ENCODE results near the gene MTSS2.

The MTSS2 gene

GRCh38 chr16:70656065-70656711, 29.7 kb downstream of the MTSS2 start (continued):
- TF ChIP-seq TSHZ2 (CRISPR knock-in tag; IDR thresholded peaks at IDR 0.05), result no peak
- no peak for TF ChIP-seq SNAI2 (CRISPR knock-in tag; IDR thresholded peaks at IDR 0.05)
- no peak for TF ChIP-seq ZC3H10 (CRISPR knock-in tag; IDR thresholded peaks at IDR 0.05)

- no peak for TF ChIP-seq ZFP3 (CRISPR knock-in tag; IDR thresholded peaks at IDR 0.05)
- TF ChIP-seq BACH2 (CRISPR knock-in tag; IDR thresholded peaks at IDR 0.05; ENCODE audit: borderline replicate concordance), result no peak
- TF ChIP-seq ZNF70 (CRISPR knock-in tag; IDR thresholded peaks at IDR 0.05), result no peak
- TF ChIP-seq ZFP30 (CRISPR knock-in tag; IDR thresholded peaks at IDR 0.05), result no peak
- TF ChIP-seq RARB (CRISPR knock-in tag; IDR thresholded peaks at IDR 0.05), result no peak
- no peak for TF ChIP-seq TOX (CRISPR knock-in tag; IDR thresholded peaks at IDR 0.05; ENCODE audit: borderline replicate concordance)
- no peak for TF ChIP-seq ESRRG (CRISPR knock-in tag; IDR thresholded peaks at IDR 0.05)
- TF ChIP-seq ZC3H10 (CRISPR knock-in tag; IDR thresholded peaks at IDR 0.05), result no peak
- TF ChIP-seq TSHZ2 (CRISPR knock-in tag; IDR thresholded peaks at IDR 0.05), result no peak
- no peak for TF ChIP-seq ZNF565 (CRISPR knock-in tag; conservative IDR thresholded peaks at IDR 0.05; ENCODE audit: low read depth)
- no peak for TF ChIP-seq CSRNP3 (CRISPR knock-in tag; IDR thresholded peaks at IDR 0.05)
- TF ChIP-seq PPARA (CRISPR knock-in tag; IDR thresholded peaks at IDR 0.05; ENCODE audit: borderline replicate concordance), result no peak
- no peak for TF ChIP-seq SNAI2 (CRISPR knock-in tag; IDR thresholded peaks at IDR 0.05)
- no peak for TF ChIP-seq OSR1 (CRISPR knock-in tag; IDR thresholded peaks at IDR 0.05)
- TF ChIP-seq TCF4 (CRISPR knock-in tag; IDR thresholded peaks at IDR 0.05; ENCODE audit: borderline replicate concordance), result no peak; the same call in 1 of the 2 replicates
- TF ChIP-seq ZNF8 (CRISPR knock-in tag; IDR thresholded peaks at IDR 0.05), result no peak
- no peak for TF ChIP-seq CSDC2 (CRISPR knock-in tag; IDR thresholded peaks at IDR 0.05)
- TF ChIP-seq PATZ1 (CRISPR knock-in tag; IDR thresholded peaks at IDR 0.05; ENCODE audit: borderline replicate concordance), result no peak
- TF ChIP-seq ISL1 (CRISPR knock-in tag; IDR thresholded peaks at IDR 0.05), result no peak
- ATAC-seq, result peak; percentile 87
These were observed 31.8 kb downstream of the MTSS2 start for GRCh38 chr16:70653809-70654771.

- peak; percentile 10 for ATAC-seq
- TF ChIP-seq ZFP30 (CRISPR knock-in tag; IDR thresholded peaks at IDR 0.05), result no peak
- TF ChIP-seq ZNF70 (CRISPR knock-in tag; IDR thresholded peaks at IDR 0.05), result no peak
- no peak for TF ChIP-seq GLIS3 (CRISPR knock-in tag; IDR thresholded peaks at IDR 0.05)
- no peak for TF ChIP-seq ZNF565 (CRISPR knock-in tag; conservative IDR thresholded peaks at IDR 0.05; ENCODE audit: low read depth)
- TF ChIP-seq ZNF8 (CRISPR knock-in tag; IDR thresholded peaks at IDR 0.05), result no peak
- no peak for TF ChIP-seq ESRRG (CRISPR knock-in tag; IDR thresholded peaks at IDR 0.05)
- no peak for TF ChIP-seq CREB5 (CRISPR knock-in tag; IDR thresholded peaks at IDR 0.05; ENCODE audit: low read depth)
- no peak for TF ChIP-seq CSDC2 (CRISPR knock-in tag; IDR thresholded peaks at IDR 0.05)
These were observed 32.4 kb downstream of the MTSS2 start for GRCh38 chr16:70653406-70653805.

Data from SK-N-SH treated with all-trans-retinoic acid at 6 μM for 48 hours (cell line).